HG02885 (cell line): Measurements from ENCODE around the gene SORL1-AS1.
A peak's percentile ranks its signal among the peaks of the same experiment; 100 is the strongest.

Experiments
- ATAC-seq: cut with Tn5 transposase; IDR thresholded peaks from one replicate; pipeline ENCODE4 v1.9.1; 2021; ENCODE audit warnings: mild to moderate bottlenecking; ENCODE audit not compliant: unreplicated experiment, poor library complexity

Gene SORL1-AS1

GRCh38 chr11:121452609-121453150 is at the start of gene SORL1-AS1:
Gene SORL1-AS1, minus strand, starts transcription at chr11:121452967.
- ATAC-seq = peak; percentile 20

- no peak for ATAC-seq
These were observed 48.0 kb upstream of the SORL1-AS1 start for GRCh38 chr11:121500717-121501116.

- no peak for ATAC-seq
These were observed 47.5 kb upstream of the SORL1-AS1 start for GRCh38 chr11:121500275-121500674.

GRCh38 chr11:121499405-121499804 is 46.6 kb upstream of the SORL1-AS1 start:
- no peak for ATAC-seq

GRCh38 chr11:121497176-121497998 is 44.6 kb upstream of the SORL1-AS1 start:
- ATAC-seq = no peak

GRCh38 chr11:121494355-121495099 is 41.8 kb upstream of the SORL1-AS1 start:
- ATAC-seq = peak; percentile 85

- ATAC-seq = no peak
These were observed 37.1 kb upstream of the SORL1-AS1 start for GRCh38 chr11:121489823-121490222.

GRCh38 chr11:121488641-121489040 is 35.9 kb upstream of the SORL1-AS1 start:
- no peak for ATAC-seq

GRCh38 chr11:121488170-121488569 is 35.4 kb upstream of the SORL1-AS1 start:
- no peak for ATAC-seq

- no peak for ATAC-seq
These were observed 34.4 kb upstream of the SORL1-AS1 start for GRCh38 chr11:121487191-121487590.

GRCh38 chr11:121486054-121486453 is 33.3 kb upstream of the SORL1-AS1 start:
- no peak for ATAC-seq

- no peak for ATAC-seq
These were observed 32.4 kb upstream of the SORL1-AS1 start for GRCh38 chr11:121485216-121485615.

- ATAC-seq = no peak
These were observed 31.2 kb upstream of the SORL1-AS1 start for GRCh38 chr11:121483805-121484480.

- peak; percentile 71 for ATAC-seq
These were observed 29.7 kb upstream of the SORL1-AS1 start for GRCh38 chr11:121482231-121483129.

- peak; percentile 57 for ATAC-seq
These were observed 28.9 kb upstream of the SORL1-AS1 start for GRCh38 chr11:121481484-121482230.

- no peak for ATAC-seq
These were observed 27.0 kb upstream of the SORL1-AS1 start for GRCh38 chr11:121479698-121480238.

GRCh38 chr11:121478895-121479697 is 26.3 kb upstream of the SORL1-AS1 start:
- ATAC-seq = no peak
